Activated CD4-positive, alpha-beta T cell treated with anti-CD3 and anti-CD28 coated beads, Interleukin-2, amount 10 ng/mL, durations not matched to agents 24 days and 14 days (primary cell): ENCODE measurements around the gene ARHGAP4. TPM values are rescaled to one million over a fixed set of nuclear protein-coding genes. Genes with fewer than 3 reads are reported as not detected.

ENCODE experiments used
- DNase-seq: peaks from one replicate; pipeline ENCODE4 v3.0.0; 2022
- H3K27ac Mint-ChIP-seq: one replicate; pipeline ENCODE4 v1.8.0; 2022; ENCODE audit warnings: mild to moderate bottlenecking, mixed read lengths
- H3K27me3 Mint-ChIP-seq: one replicate; pipeline ENCODE4 v1.8.0; 2022; ENCODE audit warnings: mixed read lengths
- H3K36me3 Mint-ChIP-seq: one replicate; pipeline ENCODE4 v1.8.0; 2022; ENCODE audit warnings: low read depth, mild to moderate bottlenecking, mixed read lengths
- H3K4me1 Mint-ChIP-seq: one replicate; pipeline ENCODE4 v1.8.0; 2021; ENCODE audit warnings: mixed read lengths
- H3K4me3 Mint-ChIP-seq: one replicate; pipeline ENCODE4 v1.8.0; 2022; ENCODE audit warnings: mild to moderate bottlenecking, moderate library complexity, mixed read lengths
- H3K9me3 Mint-ChIP-seq: one replicate; pipeline ENCODE4 v1.8.0; 2021; ENCODE audit warnings: mixed read lengths
- intact Hi-C: fragments of 100-400 bp; cut with micrococcal nuclease; formaldehyde crosslinking; loops from one replicate; pipeline ENCODE4 v1.15.1; 2023
- total RNA-seq: library from RNA; stranded (reverse); gene quantifications from 2 replicates; pipeline ENCODE4 v1.2.3, GENCODE V29; 2022

The ARHGAP4 gene
- total RNA-seq, 1 donor from 2014 or later: 137 TPM

- Mint-ChIP-seq H3K4me3 (peak overlapping the region; percentile 97), H3K4me1 (peaks cover 21% of the 10 kb centered on the region), H3K27me3 (no peaks in the 10 kb centered on the region), H3K9me3 (no peaks in the 10 kb centered on the region), H3K36me3 (peaks cover 20% of the 10 kb centered on the region), H3K27ac (peak overlapping the region; percentile 65)
- intact Hi-C loops: loop anchor here (10.0 kb wide), 2 partner anchors 47 to 967 kb away; no protein-coding TSS in a partner anchor
- DNase-seq: peak; percentile 72
Measured at GRCh38 chrX:153921511-153922446, 4.3 kb downstream of the ARHGAP4 start.

- intact Hi-C loops: loop anchor here (10.0 kb wide), 2 partner anchors 46 to 966 kb away; no protein-coding TSS in a partner anchor
- H3K4me1 Mint-ChIP-seq: peaks cover 23% of the 10 kb centered on the region
Measured at GRCh38 chrX:153921070-153921469, 5.0 kb downstream of the ARHGAP4 start.

GRCh38 chrX:153920546-153920945 lies 5.5 kb downstream of the ARHGAP4 start:
- H3K4me1 Mint-ChIP-seq: peaks cover 21% of the 10 kb centered on the region
- no peak for DNase-seq
- no peaks in the 10 kb centered on the region for H3K9me3 Mint-ChIP-seq
- H3K27me3 Mint-ChIP-seq: no peaks in the 10 kb centered on the region
- H3K36me3 Mint-ChIP-seq: peaks cover 28% of the 10 kb centered on the region
- H3K27ac Mint-ChIP-seq: no peak overlapping the region
- intact Hi-C loops: loop anchor here (10.0 kb wide), 2 partner anchors 46 to 966 kb away; no protein-coding TSS in a partner anchor
- H3K4me3 Mint-ChIP-seq: no peak overlapping the region

More at GRCh38 chrX:153921070-153921469, 5.0 kb downstream of the ARHGAP4 start:
- no peaks in the 10 kb centered on the region for H3K9me3 Mint-ChIP-seq
- DNase-seq: no peak
- H3K36me3 Mint-ChIP-seq: peaks cover 25% of the 10 kb centered on the region
- H3K4me3 Mint-ChIP-seq: no peak overlapping the region
- no peaks in the 10 kb centered on the region for H3K27me3 Mint-ChIP-seq
- no peak overlapping the region for H3K27ac Mint-ChIP-seq

- Mint-ChIP-seq H3K36me3 (peaks cover 31% of the 10 kb centered on the region), H3K27ac (no peak overlapping the region), H3K4me3 (no peak overlapping the region), H3K4me1 (peaks cover 19% of the 10 kb centered on the region), H3K27me3 (no peaks in the 10 kb centered on the region), H3K9me3 (no peaks in the 10 kb centered on the region)
- no peak for DNase-seq
- intact Hi-C loops: no loop called here
Measured at GRCh38 chrX:153919281-153919680, 6.8 kb downstream of the ARHGAP4 start.

- Mint-ChIP-seq H3K4me1 (peaks cover 15% of the 10 kb centered on the region), H3K27me3 (no peaks in the 10 kb centered on the region), H3K36me3 (peaks cover 31% of the 10 kb centered on the region), H3K9me3 (no peaks in the 10 kb centered on the region), H3K27ac (no peak overlapping the region), H3K4me3 (no peak overlapping the region)
- intact Hi-C loops: no loop called here
- DNase-seq: no peak
Measured at GRCh38 chrX:153917869-153918268, 8.2 kb downstream of the ARHGAP4 start.

GRCh38 chrX:153913701-153914100 lies 12.4 kb downstream of the ARHGAP4 start:
- Mint-ChIP-seq H3K4me3 (no peak overlapping the region), H3K4me1 (peaks cover 2% of the 10 kb centered on the region), H3K9me3 (no peaks in the 10 kb centered on the region), H3K27ac (no peak overlapping the region), H3K27me3 (no peaks in the 10 kb centered on the region), H3K36me3 (peaks cover 33% of the 10 kb centered on the region)
- DNase-seq: no peak
- intact Hi-C loops: no loop called here

- H3K27me3 Mint-ChIP-seq: no peaks in the 10 kb centered on the region
- DNase-seq: no peak
- peaks cover 33% of the 10 kb centered on the region for H3K36me3 Mint-ChIP-seq
- peaks cover 2% of the 10 kb centered on the region for H3K4me1 Mint-ChIP-seq
- H3K9me3 Mint-ChIP-seq: no peaks in the 10 kb centered on the region
- H3K27ac Mint-ChIP-seq: no peak overlapping the region
- no peak overlapping the region for H3K4me3 Mint-ChIP-seq
- intact Hi-C loops: no loop called here
Measured at GRCh38 chrX:153913211-153913610, 12.9 kb downstream of the ARHGAP4 start.

- Mint-ChIP-seq H3K4me1 (peaks cover 2% of the 10 kb centered on the region), H3K27ac (no peak overlapping the region), H3K27me3 (no peaks in the 10 kb centered on the region), H3K4me3 (no peak overlapping the region), H3K36me3 (peaks cover 30% of the 10 kb centered on the region), H3K9me3 (no peaks in the 10 kb centered on the region)
- intact Hi-C loops: no loop called here
- no peak for DNase-seq
Measured at GRCh38 chrX:153911798-153912197, 14.3 kb downstream of the ARHGAP4 start.

GRCh38 chrX:153910446-153910845 lies 15.6 kb downstream of the ARHGAP4 start:
- H3K27me3 Mint-ChIP-seq: no peaks in the 10 kb centered on the region
- no peaks in the 10 kb centered on the region for H3K4me1 Mint-ChIP-seq
- no peak overlapping the region for H3K4me3 Mint-ChIP-seq
- H3K27ac Mint-ChIP-seq: no peak overlapping the region
- peaks cover 19% of the 10 kb centered on the region for H3K36me3 Mint-ChIP-seq
- H3K9me3 Mint-ChIP-seq: no peaks in the 10 kb centered on the region
- intact Hi-C loops: no loop called here
- no peak for DNase-seq

GRCh38 chrX:153909980-153910360 lies 16.1 kb downstream of the ARHGAP4 start:
- Mint-ChIP-seq H3K9me3 (no peaks in the 10 kb centered on the region), H3K27me3 (no peaks in the 10 kb centered on the region), H3K36me3 (peaks cover 19% of the 10 kb centered on the region), H3K4me3 (no peak overlapping the region), H3K27ac (no peak overlapping the region), H3K4me1 (no peaks in the 10 kb centered on the region)
- DNase-seq: no peak
- intact Hi-C loops: no loop called here

- H3K9me3 Mint-ChIP-seq: no peaks in the 10 kb centered on the region
- H3K27me3 Mint-ChIP-seq: no peaks in the 10 kb centered on the region
- intact Hi-C loops: no loop called here
- H3K4me3 Mint-ChIP-seq: no peak overlapping the region
- peak; percentile 72 for DNase-seq
- H3K4me1 Mint-ChIP-seq: no peaks in the 10 kb centered on the region
- H3K27ac Mint-ChIP-seq: no peak overlapping the region
- H3K36me3 Mint-ChIP-seq: peaks cover 15% of the 10 kb centered on the region
Measured at GRCh38 chrX:153909024-153909979, 16.8 kb downstream of the ARHGAP4 start.

- Mint-ChIP-seq H3K27me3 (no peaks in the 10 kb centered on the region), H3K27ac (no peak overlapping the region), H3K36me3 (peaks cover 13% of the 10 kb centered on the region), H3K9me3 (no peaks in the 10 kb centered on the region), H3K4me3 (no peak overlapping the region), H3K4me1 (peaks cover 6% of the 10 kb centered on the region)
- intact Hi-C loops: no loop called here
- no peak for DNase-seq
Measured at GRCh38 chrX:153908219-153908860, 17.7 kb downstream of the ARHGAP4 start.

GRCh38 chrX:153907456-153907855 lies 18.6 kb downstream of the ARHGAP4 start:
- H3K27me3 Mint-ChIP-seq: no peaks in the 10 kb centered on the region
- intact Hi-C loops: no loop called here
- peaks cover 13% of the 10 kb centered on the region for H3K36me3 Mint-ChIP-seq
- no peak overlapping the region for H3K27ac Mint-ChIP-seq
- H3K4me3 Mint-ChIP-seq: no peak overlapping the region
- H3K9me3 Mint-ChIP-seq: no peaks in the 10 kb centered on the region
- no peak for DNase-seq
- peaks cover 9% of the 10 kb centered on the region for H3K4me1 Mint-ChIP-seq
